PC-9 (cell line): ENCODE measurements around the gene ABLIM1. TPM values are rescaled to one million over a fixed set of nuclear protein-coding genes. Genes with fewer than 3 reads are reported as not detected.

Experiments used
- BruUV-seq: library from RNA; stranded (reverse); fragments of 400-500 nt; replicated peaks from 2 replicates; lab custom pipeline; 2021; lab: Mats Ljungman, UMichigan
- CTCF ChIA-PET: fragments of 300-600 bp; sonication (Branson Sonifier 250); formaldehyde crosslinking; loops from one replicate; lab custom pipeline; 2022; ENCODE audit warnings: antibody characterized with exemption; lab: Charles Lee
- POLR2A ChIA-PET: fragments of 300-600 bp; sonication (Branson Sonifier 250); formaldehyde crosslinking; loops from one replicate; lab custom pipeline; 2022; ENCODE audit warnings: antibody characterized with exemption; ENCODE audit not compliant: unreplicated experiment; lab: Charles Lee
- DNase-seq, 2 experiments: peaks; one replicate each; pipeline versions ENCODE4 v3.0.0 to v3.0.0-alpha.2; 2015 to 2022; ENCODE audit warnings: mixed read lengths in 1 of 2
- H2AFZ ChIP-seq: fragments of 200-600 bp; sonication (generic); 2 replicates; pipeline ENCODE4 v1.8.1; 2017; ENCODE audit warnings: antibody characterized with exemption
- H3F3A ChIP-seq: fragments of 200-600 bp; sonication (generic); 2 replicates; pipeline ENCODE4 v1.8.1; 2017; ENCODE audit warnings: antibody characterized with exemption, mild to moderate bottlenecking, low read depth; ENCODE audit not compliant: insufficient read depth
- H3K27ac ChIP-seq: fragments of 200-600 bp; sonication (generic); 2 replicates; pipeline ENCODE4 v1.6.1; 2016; ENCODE audit warnings: mixed run types
- H3K27me3 ChIP-seq: fragments of 200-600 bp; sonication (generic); 2 replicates; pipeline ENCODE4 v1.6.1; 2016; ENCODE audit warnings: low read depth, mixed run types; ENCODE audit not compliant: insufficient read depth
- H3K36me3 ChIP-seq: fragments of 200-600 bp; sonication (generic); 2 replicates; pipeline ENCODE4 v1.6.1; 2016; ENCODE audit warnings: low read depth, mixed run types
- H3K4me1 ChIP-seq: fragments of 200-600 bp; sonication (generic); replicated peaks from 2 replicates; pipeline ENCODE4 v1.6.1; 2016; ENCODE audit warnings: mixed run types; ENCODE audit not compliant: insufficient read depth
- H3K4me2 ChIP-seq: fragments of 200-600 bp; sonication (generic); 2 replicates; pipeline ENCODE4 v1.6.1; 2017; ENCODE audit warnings: mixed run types
- H3K4me3 ChIP-seq: fragments of 200-600 bp; sonication (generic); 2 replicates; pipeline ENCODE4 v1.6.1; 2016; ENCODE audit warnings: mixed run types
- H3K79me2 ChIP-seq: fragments of 200-600 bp; sonication (generic); 2 replicates; pipeline ENCODE4 v1.6.1; 2017; ENCODE audit warnings: low read depth, mixed run types
- H3K9me2 ChIP-seq: fragments of 200-600 bp; sonication (generic); 2 replicates; pipeline ENCODE4 v1.8.1; 2017; ENCODE audit warnings: mild to moderate bottlenecking; ENCODE audit not compliant: insufficient read depth
- H3K9me3 ChIP-seq: fragments of 200-600 bp; sonication (generic); 2 replicates; pipeline ENCODE4 v1.8.1; 2016; ENCODE audit warnings: low read depth; ENCODE audit not compliant: insufficient read depth
- H4K20me1 ChIP-seq: fragments of 200-600 bp; sonication (generic); 2 replicates; pipeline ENCODE4 v1.8.1; 2017; ENCODE audit not compliant: insufficient read depth
- CTCF ChIP-seq: fragments of 200-600 bp; sonication (generic); conservative IDR thresholded peaks from 2 replicates; pipeline ENCODE4 v1.6.1; 2017; ENCODE audit warnings: mixed run types, antibody characterized with exemption, mild to moderate bottlenecking, moderate library complexity
- EZH2 ChIP-seq: fragments of 200-600 bp; sonication (generic); IDR thresholded peaks from 2 replicates; pipeline ENCODE4 v1.8.0; 2017; ENCODE audit warnings: antibody characterized with exemption, low read depth
- intact Hi-C: fragments of 100-400 bp; cut with micrococcal nuclease; formaldehyde crosslinking; loops from one replicate; pipeline ENCODE4 v1.10.0; 2022; ENCODE audit not compliant: unreplicated experiment
- total RNA-seq: library from RNA; stranded (reverse); gene quantifications from 2 replicates; pipeline ENCODE4 v1.2.3, GENCODE V29; 2021

The ABLIM1 gene
- total RNA-seq, 1 experiment from 2014 or later = 68.7 TPM

- Histone ChIP-seq H4K20me1 (no peaks in the 10 kb centered on the region), H3K9me2 (no peaks in the 10 kb centered on the region), H3K4me2 (no peak overlapping the region), H3K27me3 (no peaks in the 10 kb centered on the region), H3K27ac (no peak overlapping the region), H3K79me2 (peaks cover 15% of the 10 kb centered on the region; the same call in 1 of the 2 replicates), H3K4me3 (no peak overlapping the region), H3F3A (no peaks in the 10 kb centered on the region), H3K4me1 (peaks cover 18% of the 10 kb centered on the region), H2AFZ (no peak overlapping the region), H3K36me3 (no peaks in the 10 kb centered on the region), H3K9me3 (no peaks in the 10 kb centered on the region)
- intact Hi-C loops = no loop called here
- CTCF ChIA-PET = no interaction called here
- POLR2A ChIA-PET = no interaction called here
- TF ChIP-seq CTCF = no peak
- TF ChIP-seq EZH2 = no peak
- no TSS peak for BruUV-seq
- no peak for DNase-seq
These were observed 273.9 kb downstream of the ABLIM1 start for GRCh38 chr10:114384181-114384580.

Other genes starting within 250 kb of the ABLIM1 start
- gene FHIP2A, start 163.5 kb upstream of the ABLIM1 start, total RNA-seq = 16.0 and 18.3 TPM in 2 replicates